T-helper 2 cell treated with Interferon-gamma antibody and Interleukin-4, amounts not matched to agents 5 μg/mL and 100 μg/mL, for 36 hours (primary cell): ENCODE data around the gene CRISPLD2.
"Not testable (repeated sequence)": the region's sequence is repeated elsewhere in the genome, so short reads cannot be mapped to it uniquely, and the experiment has no call there.

Experiments
- DNase-seq: peaks from one replicate; pipeline ENCODE4 v3.0.0; 2021; ENCODE audit warnings: low spot score
- H3K27ac Mint-ChIP-seq: one replicate; pipeline ENCODE4 v1.8.0; 2021; ENCODE audit warnings: mild to moderate bottlenecking, mixed read lengths
- H3K27me3 Mint-ChIP-seq: one replicate; pipeline ENCODE4 v1.8.0; 2021; ENCODE audit warnings: low read depth, mixed read lengths
- H3K36me3 Mint-ChIP-seq: one replicate; pipeline ENCODE4 v1.8.0; 2021; ENCODE audit warnings: low read depth, mixed read lengths
- H3K4me1 Mint-ChIP-seq: one replicate; pipeline ENCODE4 v1.8.0; 2021; ENCODE audit warnings: low read depth, mixed read lengths
- H3K4me3 Mint-ChIP-seq: one replicate; pipeline ENCODE4 v1.8.0; 2022; ENCODE audit warnings: mild to moderate bottlenecking, moderate library complexity, mixed read lengths
- H3K9me3 Mint-ChIP-seq: one replicate; pipeline ENCODE4 v1.8.0; 2021; ENCODE audit warnings: mixed read lengths

The CRISPLD2 gene

DNA sequence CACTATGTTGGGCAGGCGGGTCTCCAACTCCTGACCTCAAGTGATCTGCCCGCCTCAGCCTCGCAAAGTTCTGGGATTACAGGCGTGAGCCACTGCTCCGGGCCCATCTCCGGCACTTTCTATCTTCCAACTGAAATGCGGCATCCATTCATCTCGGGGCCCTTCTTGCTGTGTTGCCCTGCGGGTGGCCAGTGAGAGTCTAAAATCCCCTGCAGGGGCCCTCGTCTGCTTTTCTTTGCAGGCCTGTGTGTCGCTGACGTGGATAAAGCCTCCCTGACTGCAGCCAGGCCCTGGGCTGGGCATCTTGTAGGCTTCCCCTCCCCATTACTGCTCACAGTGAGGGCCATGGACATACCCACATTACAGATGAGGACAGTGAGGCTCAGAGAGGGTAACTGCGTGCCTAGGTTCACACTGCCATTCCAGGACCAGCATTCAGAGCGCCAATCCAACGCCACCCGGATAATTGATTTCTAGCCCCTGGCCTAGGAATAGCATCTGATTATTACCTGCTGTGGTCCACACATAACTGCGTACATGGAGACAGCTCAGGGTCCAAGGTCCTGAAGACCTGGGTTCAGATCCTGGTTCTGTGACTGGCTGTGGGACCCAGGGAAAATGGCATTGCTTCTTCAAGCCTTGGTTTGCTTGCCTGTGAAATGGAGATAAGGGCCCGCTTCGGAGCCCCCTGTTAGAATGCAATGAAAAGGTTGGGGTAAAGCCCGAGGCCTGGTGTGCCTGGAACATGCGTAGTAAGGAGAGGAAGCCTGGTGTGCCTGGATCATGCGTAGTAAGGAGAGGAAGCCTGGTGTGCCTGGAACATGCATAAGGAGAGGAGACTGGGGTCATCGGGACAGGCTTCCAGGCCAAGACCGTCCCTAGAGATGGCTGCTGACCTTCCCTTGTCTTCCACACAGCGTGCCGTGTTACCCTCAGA lies 25.0 kb downstream of the CRISPLD2 start:
- Mint-ChIP-seq H3K27ac (no peak overlapping the region), H3K9me3 (no peaks in the 10 kb centered on the region), H3K4me3 (no peak overlapping the region), H3K4me1 (peaks cover 1% of the 10 kb centered on the region), H3K27me3 (peaks cover 28% of the 10 kb centered on the region), H3K36me3 (no peaks in the 10 kb centered on the region)
- DNase-seq: no peak

DNA sequence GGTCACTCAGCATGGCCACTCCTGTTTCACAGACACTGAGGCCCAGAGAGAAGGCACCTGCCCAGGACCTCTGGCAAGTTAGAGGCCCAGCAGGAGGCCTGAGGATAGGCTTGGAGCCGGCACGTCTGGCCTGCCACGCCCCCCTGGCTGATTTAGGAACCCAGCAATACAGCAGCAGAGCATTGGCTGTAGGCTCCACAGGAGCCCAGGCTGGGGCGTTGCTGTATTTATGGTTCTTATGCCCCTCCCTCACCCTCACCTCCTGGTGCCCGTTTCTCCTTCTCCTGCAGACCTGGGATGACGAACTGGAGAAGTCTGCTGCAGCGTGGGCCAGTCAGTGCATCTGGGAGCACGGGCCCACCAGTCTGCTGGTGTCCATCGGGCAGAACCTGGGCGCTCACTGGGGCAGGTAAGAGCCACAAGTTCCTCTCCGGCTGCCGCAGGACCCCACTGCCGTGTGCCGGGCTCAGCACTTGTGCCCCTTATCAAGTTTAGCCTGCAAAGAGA lies 25.8 kb downstream of the CRISPLD2 start:
- no peaks in the 10 kb centered on the region for H3K36me3 Mint-ChIP-seq
- H3K27ac Mint-ChIP-seq: no peak overlapping the region
- H3K27me3 Mint-ChIP-seq: peaks cover 28% of the 10 kb centered on the region
- no peak overlapping the region for H3K4me3 Mint-ChIP-seq
- DNase-seq: no peak
- H3K4me1 Mint-ChIP-seq: peaks cover 1% of the 10 kb centered on the region
- H3K9me3 Mint-ChIP-seq: no peaks in the 10 kb centered on the region

DNA sequence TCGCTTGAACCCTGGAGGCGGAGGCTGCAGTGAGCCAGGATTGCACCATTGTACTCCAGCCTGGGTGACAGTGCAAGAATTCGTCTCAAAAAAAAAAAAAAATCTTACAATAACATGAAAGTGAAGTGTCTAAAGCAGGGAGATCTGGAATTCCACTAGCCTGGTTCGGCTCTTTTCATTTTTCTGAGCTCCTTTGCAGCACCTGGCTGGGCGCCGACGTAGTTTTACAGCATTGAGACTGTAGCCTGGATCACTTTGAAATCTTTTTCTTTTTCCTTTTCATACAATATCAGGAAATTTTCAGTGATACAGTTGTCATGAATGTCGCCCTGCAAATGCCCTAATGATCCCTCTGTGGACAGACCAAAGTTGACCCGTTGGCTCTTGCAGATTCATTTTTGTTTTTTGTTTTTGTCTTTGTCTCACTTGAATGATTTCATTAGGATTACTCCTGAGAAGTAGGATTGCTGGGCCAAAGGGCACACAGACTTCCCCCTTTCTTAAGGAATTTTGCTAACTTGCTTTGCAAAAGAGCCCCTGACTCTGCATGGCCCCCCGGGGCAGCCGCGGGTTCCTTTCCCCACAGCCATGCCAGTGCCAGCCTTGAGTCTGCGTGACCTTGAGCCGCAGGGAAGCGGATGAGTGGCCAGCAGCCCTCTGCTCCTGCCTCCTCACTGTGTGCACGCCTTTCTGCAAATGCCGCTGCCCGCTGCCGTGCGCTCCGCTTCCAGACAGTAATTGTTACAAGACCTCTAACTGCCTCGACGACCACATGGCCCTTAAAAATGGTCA lies 28.0 kb downstream of the CRISPLD2 start:
- H3K4me3 Mint-ChIP-seq: no peak overlapping the region
- H3K36me3 Mint-ChIP-seq: no peaks in the 10 kb centered on the region
- H3K4me1 Mint-ChIP-seq: no peaks in the 10 kb centered on the region
- no peak for DNase-seq
- H3K9me3 Mint-ChIP-seq: no peaks in the 10 kb centered on the region
- H3K27me3 Mint-ChIP-seq: peaks cover 11% of the 10 kb centered on the region
- no peak overlapping the region for H3K27ac Mint-ChIP-seq

DNA sequence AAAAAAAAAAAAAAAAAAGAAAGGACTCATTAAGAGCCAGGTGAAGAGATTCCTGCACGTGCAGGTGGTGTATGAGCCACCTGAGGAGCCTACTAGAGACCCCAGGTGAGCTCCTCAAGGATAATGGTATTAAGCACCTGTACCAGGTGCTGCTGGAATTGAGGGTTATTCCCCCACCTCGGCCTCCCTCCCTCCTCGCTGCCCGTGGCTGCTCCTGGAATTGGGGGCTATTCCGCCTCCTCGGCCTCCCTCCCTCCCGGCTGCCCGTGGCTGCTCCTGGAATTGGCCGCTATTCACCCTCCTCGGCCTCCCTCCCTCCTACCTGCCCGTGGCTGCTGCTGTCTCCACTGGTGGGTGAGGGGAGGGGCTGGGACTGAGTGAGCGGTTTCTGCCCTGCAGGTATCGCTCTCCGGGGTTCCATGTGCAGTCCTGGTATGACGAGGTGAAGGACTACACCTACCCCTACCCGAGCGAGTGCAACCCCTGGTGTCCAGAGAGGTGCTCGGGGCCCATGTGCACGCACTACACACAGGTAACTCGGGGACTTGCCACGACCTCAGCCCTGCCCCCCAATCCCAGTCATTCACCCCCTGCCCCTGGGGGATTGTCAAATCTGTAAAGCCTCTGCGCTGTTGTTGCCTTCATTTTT lies 29.3 kb downstream of the CRISPLD2 start:
- H3K36me3 Mint-ChIP-seq: no peaks in the 10 kb centered on the region
- no peak overlapping the region for H3K27ac Mint-ChIP-seq
- no peaks in the 10 kb centered on the region for H3K4me1 Mint-ChIP-seq
- H3K9me3 Mint-ChIP-seq: no peaks in the 10 kb centered on the region
- no peak for DNase-seq
- no peak overlapping the region for H3K4me3 Mint-ChIP-seq
- peaks cover 4% of the 10 kb centered on the region for H3K27me3 Mint-ChIP-seq

DNA sequence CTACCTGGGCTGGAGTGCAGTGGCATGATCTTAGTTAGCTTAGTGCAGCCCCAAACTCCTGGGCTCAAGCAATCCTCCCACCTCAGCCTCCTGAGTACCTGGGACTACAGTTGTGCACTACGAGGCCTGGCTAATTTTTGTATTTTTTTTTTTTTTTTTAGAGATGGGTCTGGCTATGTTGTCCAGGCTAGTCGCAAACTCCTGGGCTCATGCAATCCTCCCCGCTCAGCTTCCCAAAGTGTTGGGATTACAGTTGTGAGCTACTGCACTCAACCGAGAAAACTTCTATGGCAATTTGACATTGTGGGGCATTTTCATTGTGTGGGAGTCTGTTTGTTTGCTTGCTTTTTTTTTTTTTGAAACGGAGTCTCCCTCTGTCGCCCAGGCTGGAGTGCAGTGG lies 30.0 kb downstream of the CRISPLD2 start:
- Mint-ChIP-seq H3K27me3 (no peaks in the 10 kb centered on the region), H3K4me3 (no peak overlapping the region), H3K4me1 (no peaks in the 10 kb centered on the region), H3K9me3 (no peaks in the 10 kb centered on the region), H3K27ac (no peak overlapping the region), H3K36me3 (no peaks in the 10 kb centered on the region)
- DNase-seq: no peak

DNA sequence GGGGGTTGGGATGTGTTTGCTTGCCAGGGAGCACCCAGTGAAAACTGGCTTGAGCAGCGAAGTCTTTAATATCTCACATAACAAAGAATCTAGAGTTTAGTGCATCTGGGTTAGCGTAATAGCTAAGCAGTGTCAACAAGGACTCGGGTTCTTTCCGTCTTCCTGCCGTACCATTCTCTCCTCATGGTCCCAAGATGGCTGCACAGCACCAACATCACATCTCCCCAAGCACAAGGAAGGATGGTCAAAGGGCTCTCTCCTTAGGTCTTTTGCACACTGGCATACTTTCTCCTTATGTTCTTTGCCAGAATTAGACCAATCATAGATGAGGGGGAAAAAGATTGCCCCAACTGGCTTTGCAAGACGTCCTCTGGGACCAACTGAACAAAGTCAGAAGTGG lies 30.9 kb downstream of the CRISPLD2 start:
- DNase-seq: no peak
- H3K4me3 Mint-ChIP-seq: no peak overlapping the region
- peaks cover 2% of the 10 kb centered on the region for H3K27me3 Mint-ChIP-seq
- no peak overlapping the region for H3K27ac Mint-ChIP-seq
- no peaks in the 10 kb centered on the region for H3K9me3 Mint-ChIP-seq
- no peaks in the 10 kb centered on the region for H3K36me3 Mint-ChIP-seq
- H3K4me1 Mint-ChIP-seq: no peaks in the 10 kb centered on the region

DNA sequence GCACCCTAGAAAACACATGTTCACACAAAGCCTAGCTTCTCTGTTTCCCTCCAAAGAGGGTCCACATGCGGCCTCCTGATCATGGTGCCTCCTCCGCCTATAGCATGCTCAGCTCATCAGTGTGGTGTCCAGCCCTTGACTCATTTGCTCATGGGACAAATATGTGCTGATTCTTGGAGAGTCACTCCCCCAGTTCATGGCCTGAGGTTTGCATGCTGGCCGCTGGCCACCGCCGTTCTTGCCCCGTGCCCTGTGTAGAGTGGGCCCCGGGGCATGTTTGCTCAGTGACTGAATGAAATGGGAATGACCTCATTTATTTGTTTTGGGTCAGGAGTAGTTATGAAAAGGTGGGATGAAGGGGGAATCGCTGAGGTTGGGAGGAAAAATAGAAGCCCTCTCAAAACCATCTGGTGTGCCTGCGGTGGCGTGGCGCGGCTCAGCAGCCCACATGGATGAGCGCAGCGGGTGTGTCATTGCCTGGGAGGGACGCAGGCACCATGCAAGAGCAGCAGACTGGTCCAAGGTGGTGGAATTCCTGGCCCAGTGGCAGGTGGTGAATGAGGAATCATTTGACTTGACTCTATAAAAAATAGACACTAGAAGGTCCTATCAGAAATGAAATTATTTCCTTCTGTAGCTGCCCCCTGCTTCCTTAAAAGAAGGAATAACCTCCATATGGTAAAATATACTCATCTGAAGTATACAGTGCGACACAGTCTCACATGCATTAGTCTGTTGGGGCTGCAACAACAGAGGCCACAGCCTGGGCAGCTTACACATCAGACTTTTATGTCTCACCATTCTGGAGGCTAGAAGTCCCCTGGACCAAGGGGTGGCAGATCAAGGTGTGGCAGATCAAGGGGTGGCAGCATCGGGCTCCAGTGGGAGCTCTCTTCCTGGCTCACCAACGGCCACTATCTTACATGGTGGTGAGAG lies 31.7 kb downstream of the CRISPLD2 start:
- H3K36me3 Mint-ChIP-seq: no peaks in the 10 kb centered on the region
- H3K27ac Mint-ChIP-seq: no peak overlapping the region
- no peak overlapping the region for H3K4me3 Mint-ChIP-seq
- no peak for DNase-seq
- H3K9me3 Mint-ChIP-seq: no peaks in the 10 kb centered on the region
- no peaks in the 10 kb centered on the region for H3K4me1 Mint-ChIP-seq
- peaks cover 2% of the 10 kb centered on the region for H3K27me3 Mint-ChIP-seq

DNA sequence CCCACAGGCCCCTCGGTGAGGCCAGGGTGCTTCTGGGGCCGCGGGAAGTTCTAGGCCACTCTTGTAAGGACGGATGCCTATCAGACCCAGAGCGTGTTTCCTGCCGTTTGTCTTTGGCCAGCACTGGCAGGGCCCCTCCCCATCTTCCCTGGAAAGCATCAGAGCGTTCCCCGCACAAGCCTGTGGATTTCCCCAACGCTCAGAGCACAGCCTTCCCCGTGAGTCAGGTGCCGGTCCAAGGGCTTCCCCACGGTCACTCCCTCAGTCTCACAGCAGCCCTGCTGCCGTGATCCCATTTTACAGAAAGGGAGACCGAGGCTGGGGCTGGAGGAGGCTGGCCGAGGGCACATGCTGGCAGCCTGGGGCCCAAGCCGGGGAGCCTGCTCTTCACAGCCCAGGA lies 33.7 kb downstream of the CRISPLD2 start:
- Mint-ChIP-seq H3K9me3 (no peaks in the 10 kb centered on the region), H3K27ac (no peak overlapping the region), H3K36me3 (no peaks in the 10 kb centered on the region), H3K4me3 (no peak overlapping the region), H3K4me1 (no peaks in the 10 kb centered on the region), H3K27me3 (peaks cover 2% of the 10 kb centered on the region)
- DNase-seq: no peak

DNA sequence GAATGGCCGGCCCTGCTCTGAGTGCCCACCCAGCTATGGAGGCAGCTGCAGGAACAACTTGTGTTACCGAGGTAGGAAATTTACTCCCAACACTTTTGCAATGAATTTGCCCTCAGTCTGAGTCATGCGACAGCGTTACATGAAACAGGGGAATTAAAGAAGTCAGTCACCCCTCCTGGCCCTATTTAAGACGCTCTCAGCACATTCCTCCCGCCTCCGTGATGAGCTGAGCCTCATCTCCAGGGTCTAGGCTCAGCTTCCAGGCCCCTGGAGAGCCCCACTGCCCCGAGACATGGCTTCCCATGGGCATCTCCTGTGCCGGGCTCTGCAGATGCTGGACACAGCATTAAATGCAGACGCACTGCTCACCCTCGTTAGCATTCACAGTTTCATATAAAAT lies 35.0 kb downstream of the CRISPLD2 start:
- DNase-seq: no peak
- no peak overlapping the region for H3K27ac Mint-ChIP-seq

DNA sequence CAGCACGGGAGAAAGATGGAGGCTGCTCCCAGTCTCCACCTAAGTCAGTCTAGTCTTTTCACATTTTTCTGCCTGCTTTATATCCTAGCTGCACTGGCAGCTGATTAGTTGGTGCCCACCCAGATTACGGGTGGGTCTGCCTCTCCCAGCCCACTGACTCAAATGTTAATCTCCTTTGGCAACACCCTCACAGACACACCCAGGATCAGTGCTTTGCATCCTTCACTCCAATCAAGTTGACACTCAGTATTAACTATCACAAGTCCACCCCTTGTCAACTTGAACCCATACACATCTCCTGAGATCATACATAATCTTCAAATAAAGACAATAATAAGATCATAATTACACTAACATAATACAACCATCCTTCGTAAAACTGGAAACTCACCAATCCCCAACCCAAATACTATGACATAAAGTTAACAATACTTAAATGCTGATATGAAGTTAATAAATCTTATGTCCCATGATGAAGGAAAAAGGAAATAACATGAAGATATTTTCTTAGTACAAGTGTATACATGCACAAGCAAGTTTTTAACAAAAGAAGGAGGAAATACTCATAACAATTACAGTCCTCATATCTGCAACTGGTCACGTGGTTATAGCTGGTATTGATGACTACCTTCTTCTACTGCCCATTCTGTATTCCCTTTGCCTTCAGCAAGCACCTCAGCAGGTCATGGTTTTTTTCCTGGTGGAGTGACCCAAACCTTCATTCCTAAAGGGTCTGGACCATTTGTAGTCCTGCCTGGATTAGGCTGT lies 35.8 kb downstream of the CRISPLD2 start:
- not testable (repeated sequence) for H3K4me3 Mint-ChIP-seq, H3K27ac Mint-ChIP-seq, H3K36me3 Mint-ChIP-seq, H3K4me1 Mint-ChIP-seq, DNase-seq, H3K27me3 Mint-ChIP-seq, H3K9me3 Mint-ChIP-seq

More for the DNA sequence above, 35.0 kb downstream of the CRISPLD2 start:
- H3K27me3 Mint-ChIP-seq: peaks cover 2% of the 10 kb centered on the region
- peaks cover 4% of the 10 kb centered on the region for H3K9me3 Mint-ChIP-seq
- no peaks in the 10 kb centered on the region for H3K36me3 Mint-ChIP-seq
- H3K4me1 Mint-ChIP-seq: no peaks in the 10 kb centered on the region
- no peak overlapping the region for H3K4me3 Mint-ChIP-seq

DNA sequence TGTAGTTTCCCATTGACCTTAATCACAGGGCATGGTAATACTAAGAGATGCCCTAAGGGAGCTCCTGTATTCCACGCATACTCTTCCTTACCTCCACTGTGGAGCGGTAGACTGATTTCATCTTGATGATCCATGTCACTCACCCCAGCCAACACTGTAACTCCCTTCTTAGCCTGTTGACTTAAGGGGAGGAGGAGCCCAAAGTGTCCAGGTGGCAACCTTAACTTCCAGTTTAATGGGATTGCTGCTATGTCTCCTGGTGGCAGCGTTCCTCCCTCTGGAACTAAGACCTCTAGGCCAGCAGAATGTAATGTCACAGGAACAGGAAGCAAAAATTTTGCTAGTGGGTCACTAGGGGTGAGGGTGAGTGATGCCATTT lies 36.4 kb downstream of the CRISPLD2 start:
- DNase-seq, H3K27ac Mint-ChIP-seq, H3K4me1 Mint-ChIP-seq, H3K27me3 Mint-ChIP-seq, H3K9me3 Mint-ChIP-seq, H3K36me3 Mint-ChIP-seq, H3K4me3 Mint-ChIP-seq: not testable (repeated sequence)

DNA sequence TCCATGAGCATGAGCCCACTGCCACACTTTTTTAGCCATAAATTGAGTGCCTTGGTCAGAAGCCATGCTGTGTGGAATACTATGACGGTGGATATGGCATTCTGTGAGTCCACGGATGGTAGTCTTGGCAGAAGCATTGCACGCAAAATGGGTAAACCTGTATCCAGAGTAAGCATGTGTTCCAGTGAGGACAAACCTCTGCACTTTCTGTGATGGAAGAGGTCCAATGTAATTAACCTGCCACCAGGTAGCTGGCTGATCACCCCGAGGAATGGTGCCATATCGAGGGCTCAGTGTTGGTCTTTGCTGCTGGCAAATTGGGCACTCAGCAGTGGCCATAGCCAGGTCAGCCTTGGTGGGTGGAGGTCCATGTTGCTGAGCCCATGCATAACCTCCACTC lies 37.0 kb downstream of the CRISPLD2 start:
- not testable (repeated sequence) for H3K9me3 Mint-ChIP-seq, H3K36me3 Mint-ChIP-seq, H3K4me1 Mint-ChIP-seq, H3K27ac Mint-ChIP-seq, H3K4me3 Mint-ChIP-seq, DNase-seq, H3K27me3 Mint-ChIP-seq

DNA sequence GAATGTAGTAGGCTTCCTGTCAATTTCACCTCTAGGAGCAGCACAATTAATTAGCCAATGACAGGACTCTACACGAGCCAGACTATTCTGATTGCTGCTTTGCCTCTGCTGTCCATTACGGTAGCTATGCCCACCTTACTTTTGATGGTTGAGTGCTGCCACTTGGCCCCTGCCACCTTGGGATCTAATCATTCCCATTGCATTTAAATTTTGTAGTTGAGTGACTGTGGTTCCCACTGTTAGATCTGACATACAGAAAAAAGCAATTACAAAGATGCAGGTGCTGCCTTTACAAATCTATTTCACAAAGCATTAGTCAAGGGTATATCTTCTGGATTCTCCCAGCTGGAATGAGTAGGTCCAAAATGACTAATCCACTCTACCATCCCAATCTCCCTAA lies 39.9 kb downstream of the CRISPLD2 start:
- peaks cover 9% of the 10 kb centered on the region for H3K9me3 Mint-ChIP-seq
- H3K4me3 Mint-ChIP-seq: no peak overlapping the region
- H3K27ac Mint-ChIP-seq: no peak overlapping the region
- no peak for DNase-seq
- H3K27me3 Mint-ChIP-seq: peaks cover 4% of the 10 kb centered on the region
- H3K36me3 Mint-ChIP-seq: no peaks in the 10 kb centered on the region
- H3K4me1 Mint-ChIP-seq: no peaks in the 10 kb centered on the region
